H9 (cell line): ENCODE results near the gene CACNB4. TPM values are rescaled to one million over a fixed set of nuclear protein-coding genes. Genes with fewer than 3 reads are reported as not detected.

Experiments
- DNase-seq: peaks from one replicate; pipeline ENCODE4 v3.0.0-alpha.2; 2017
- H2AFZ ChIP-seq: one replicate; pipeline ENCODE4 v1.6.1; 2013; ENCODE audit warnings: mild to moderate bottlenecking, low read length, control low read depth, moderate library complexity
- H2AK5ac ChIP-seq: 2 replicates; pipeline ENCODE4 v1.6.1; 2013; ENCODE audit warnings: low read length, control low read depth, mixed read lengths; ENCODE audit not compliant: insufficient read length
- H2BK120ac ChIP-seq: one replicate; pipeline ENCODE4 v1.6.1; 2013; ENCODE audit warnings: low read depth, mild to moderate bottlenecking, low read length, control low read depth, inconsistent platforms; ENCODE audit not compliant: poor library complexity, severe bottlenecking
- H2BK12ac ChIP-seq: 2 replicates; pipeline ENCODE4 v1.6.1; 2013; ENCODE audit warnings: low read length, control low read depth, mixed read lengths, low read depth; ENCODE audit not compliant: insufficient read length
- H2BK15ac ChIP-seq: 2 replicates; pipeline ENCODE4 v1.6.1; 2013; ENCODE audit warnings: low read depth, low read length, control low read depth
- H2BK20ac ChIP-seq: one replicate; pipeline ENCODE4 v1.6.1; 2013; ENCODE audit warnings: low read depth, mild to moderate bottlenecking, low read length, control low read depth, inconsistent platforms; ENCODE audit not compliant: poor library complexity, severe bottlenecking
- H2BK5ac ChIP-seq: 2 replicates; pipeline ENCODE4 v1.6.1; 2013; ENCODE audit warnings: low read length, control low read depth, mixed read lengths; ENCODE audit not compliant: insufficient read length
- H3K14ac ChIP-seq: 2 replicates; pipeline ENCODE4 v1.6.1; 2013; ENCODE audit warnings: low read length, control low read depth; ENCODE audit not compliant: insufficient read depth
- H3K18ac ChIP-seq: 2 replicates; pipeline ENCODE4 v1.6.1; 2013; ENCODE audit warnings: low read depth, mild to moderate bottlenecking, mixed read lengths, low read length, control low read depth; ENCODE audit not compliant: insufficient read length
- H3K23ac ChIP-seq: 2 replicates; pipeline ENCODE4 v1.6.1; 2013; ENCODE audit warnings: low read length, control low read depth, mixed read lengths, low read depth; ENCODE audit not compliant: insufficient read length
- H3K23me2 ChIP-seq: 2 replicates; pipeline ENCODE4 v1.6.1; 2013; ENCODE audit warnings: low read depth, mild to moderate bottlenecking, mixed read lengths, low read length, control low read depth; ENCODE audit not compliant: insufficient read length, poor library complexity, severe bottlenecking
- H3K27ac ChIP-seq: 2 replicates; pipeline ENCODE4 v1.5.1; 2013; ENCODE audit warnings: low read length, control low read depth, mixed read lengths, low read depth; ENCODE audit not compliant: insufficient read length
- H3K27me3 ChIP-seq: 2 replicates; pipeline ENCODE4 v1.6.1; 2013; ENCODE audit warnings: low read length, control low read depth, inconsistent platforms; ENCODE audit not compliant: insufficient read depth
- H3K4ac ChIP-seq: 2 replicates; pipeline ENCODE4 v1.6.1; 2013; ENCODE audit warnings: low read depth, mild to moderate bottlenecking, control low read depth, inconsistent platforms, low read length, moderate library complexity
- H3K4me1 ChIP-seq: 2 replicates; pipeline ENCODE4 v1.6.1; 2013; ENCODE audit warnings: low read length, control low read depth, inconsistent platforms; ENCODE audit not compliant: insufficient read depth
- H3K4me2 ChIP-seq: 2 replicates; pipeline ENCODE4 v1.6.1; 2013; ENCODE audit warnings: low read length, control low read depth, mixed read lengths; ENCODE audit not compliant: insufficient read length, insufficient read depth
- H3K56ac ChIP-seq: 2 replicates; pipeline ENCODE4 v1.6.1; 2013; ENCODE audit warnings: low read depth, mild to moderate bottlenecking, mixed read lengths, low read length, control low read depth; ENCODE audit not compliant: insufficient read length
- H3K79me1 ChIP-seq: 2 replicates; pipeline ENCODE4 v1.6.1; 2013; ENCODE audit warnings: low read depth, mild to moderate bottlenecking, moderate library complexity, low read length, control low read depth, inconsistent platforms; ENCODE audit not compliant: insufficient read depth, poor library complexity, severe bottlenecking
- H3K79me2 ChIP-seq: 2 replicates; pipeline ENCODE4 v1.6.1; 2013; ENCODE audit warnings: low read length, control low read depth, inconsistent platforms; ENCODE audit not compliant: insufficient read depth
- H3K9ac ChIP-seq: 2 replicates; pipeline ENCODE4 v1.6.1; 2013; ENCODE audit warnings: low read length, control low read depth, mixed read lengths; ENCODE audit not compliant: insufficient read length; ENCODE audit errors: extremely low read depth
- H3K9me3 ChIP-seq: one replicate; pipeline ENCODE4 v1.6.1; 2013; ENCODE audit warnings: low read depth, low read length, inconsistent platforms; ENCODE audit not compliant: control insufficient read depth
- H3T11ph ChIP-seq: one replicate; pipeline ENCODE4 v1.6.1; 2013; ENCODE audit warnings: mild to moderate bottlenecking, low read length, control low read depth, inconsistent platforms
- H4K20me1 ChIP-seq: one replicate; pipeline ENCODE4 v1.6.1; 2013; ENCODE audit not compliant: control insufficient read depth, insufficient read length, insufficient read depth
- H4K5ac ChIP-seq: 2 replicates; pipeline ENCODE4 v1.6.1; 2013; ENCODE audit warnings: low read depth, mild to moderate bottlenecking, mixed read lengths, low read length, control low read depth; ENCODE audit not compliant: insufficient read length
- H4K8ac ChIP-seq: replicated peaks from 2 replicates; pipeline ENCODE4 v1.6.1; 2013; ENCODE audit warnings: low read length, control low read depth, mixed read lengths, low read depth; ENCODE audit not compliant: insufficient read length
- H4K91ac ChIP-seq: 2 replicates; pipeline ENCODE4 v1.6.1; 2013; ENCODE audit warnings: low read depth, mild to moderate bottlenecking, moderate library complexity, mixed read lengths, low read length, control low read depth; ENCODE audit not compliant: insufficient read length
- H3K27ac Mint-ChIP-seq, 3 experiments: 2 replicates in 2 of 3; 3 replicates in 1 of 3; pipeline ENCODE4 v1.8.0; 2020 to 2021; ENCODE audit warnings: mixed read lengths in 3 of 3, mild to moderate bottlenecking in 1 of 3, moderate library complexity in 1 of 3
- H3K27me3 Mint-ChIP-seq: 2 replicates; pipeline ENCODE4 v1.8.0; 2021; ENCODE audit warnings: low read depth, mild to moderate bottlenecking, moderate library complexity, mixed read lengths
- H3K36me3 Mint-ChIP-seq, 3 experiments: 2 replicates in 2 of 3; 3 replicates in 1 of 3; pipeline ENCODE4 v1.8.0; 2020 to 2021; ENCODE audit warnings: low read depth in 3 of 3, mixed read lengths in 3 of 3; ENCODE audit not compliant: insufficient read depth in 1 of 3
- H3K4me1 Mint-ChIP-seq, 2 experiments: 2 replicates each; pipeline ENCODE4 v1.8.0; 2020; ENCODE audit warnings: mixed read lengths in 2 of 2
- H3K4me3 Mint-ChIP-seq, 2 experiments: 2 replicates in 1 of 2; 3 replicates in 1 of 2; pipeline ENCODE4 v1.8.0; 2020 to 2021; ENCODE audit warnings: mild to moderate bottlenecking in 2 of 2, mixed read lengths in 2 of 2, moderate library complexity in 1 of 2
- H3K9me3 Mint-ChIP-seq, 2 experiments: 2 replicates in 1 of 2; 3 replicates in 1 of 2; pipeline ENCODE4 v1.8.0; 2020; ENCODE audit warnings: mild to moderate bottlenecking in 2 of 2, mixed read lengths in 2 of 2, moderate library complexity in 1 of 2
- WGBS: extraction: QIAGEN DNeasy Blood & Tissue Kit; methylation state at CpG from one replicate; pipeline ENCODE4 v1.1.7; 2013; ENCODE audit warnings: missing lambda C conversion rate, low lambda C conversion rate, mixed read lengths; ENCODE audit not compliant: insufficient read length; ENCODE audit errors: extremely low coverage; 5-methylcytosine and 5-hydroxymethylcytosine counted together
- total RNA-seq: library from RNA; stranded (reverse); gene quantifications from 2 replicates; pipeline ENCODE4 v1.2.1, GENCODE V29; 2021
- TF ChIP-seq, protein P1 (sequence below): fragments of 200-600 bp; sonication (generic); conservative IDR thresholded peaks from 3 replicates; pipeline ENCODE4 v1.8.0; 2021; ENCODE audit warnings: antibody characterized with exemption, mild to moderate bottlenecking

Gene CACNB4
- total RNA-seq, 1 experiment from 2014 or later = 1.4 TPM

DNA sequence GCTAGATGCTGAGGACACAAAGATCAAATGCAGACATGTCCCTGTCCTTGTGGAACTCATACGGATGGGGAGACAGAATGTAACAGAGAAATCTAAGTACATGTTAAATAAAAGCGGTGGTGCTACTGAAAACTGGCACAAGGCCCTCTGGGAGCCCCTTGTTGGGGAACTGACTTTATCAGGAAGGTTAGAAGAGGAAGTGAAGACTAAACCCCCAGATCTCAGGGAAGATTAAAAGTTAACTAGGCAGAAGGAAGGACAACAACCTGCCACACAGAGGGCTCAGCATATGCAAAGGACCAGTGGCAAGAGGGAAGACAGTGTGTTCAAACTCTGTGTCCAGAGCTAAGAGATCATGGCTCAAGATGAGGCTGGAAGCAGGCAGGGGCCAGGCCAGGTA, 4.8 kb downstream of the CACNB4 start:
- TF ChIP-seq, protein P1, sequence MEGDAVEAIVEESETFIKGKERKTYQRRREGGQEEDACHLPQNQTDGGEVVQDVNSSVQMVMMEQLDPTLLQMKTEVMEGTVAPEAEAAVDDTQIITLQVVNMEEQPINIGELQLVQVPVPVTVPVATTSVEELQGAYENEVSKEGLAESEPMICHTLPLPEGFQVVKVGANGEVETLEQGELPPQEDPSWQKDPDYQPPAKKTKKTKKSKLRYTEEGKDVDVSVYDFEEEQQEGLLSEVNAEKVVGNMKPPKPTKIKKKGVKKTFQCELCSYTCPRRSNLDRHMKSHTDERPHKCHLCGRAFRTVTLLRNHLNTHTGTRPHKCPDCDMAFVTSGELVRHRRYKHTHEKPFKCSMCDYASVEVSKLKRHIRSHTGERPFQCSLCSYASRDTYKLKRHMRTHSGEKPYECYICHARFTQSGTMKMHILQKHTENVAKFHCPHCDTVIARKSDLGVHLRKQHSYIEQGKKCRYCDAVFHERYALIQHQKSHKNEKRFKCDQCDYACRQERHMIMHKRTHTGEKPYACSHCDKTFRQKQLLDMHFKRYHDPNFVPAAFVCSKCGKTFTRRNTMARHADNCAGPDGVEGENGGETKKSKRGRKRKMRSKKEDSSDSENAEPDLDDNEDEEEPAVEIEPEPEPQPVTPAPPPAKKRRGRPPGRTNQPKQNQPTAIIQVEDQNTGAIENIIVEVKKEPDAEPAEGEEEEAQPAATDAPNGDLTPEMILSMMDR = no peak
- Mint-ChIP-seq H3K27ac (no peak overlapping the region), H3K9me3 (no peaks in the 10 kb centered on the region; a peak in 1 of 5 replicates), H3K27me3 (peaks cover 57% of the 10 kb centered on the region), H3K36me3 (no peaks in the 10 kb centered on the region), H3K4me3 (no peak overlapping the region), H3K4me1 (peaks cover 9 to 10% of the 10 kb centered on the region in 2 experiments)
- Histone ChIP-seq H2BK15ac (no peak overlapping the region), H4K8ac (no peak overlapping the region), H2BK12ac (no peak overlapping the region), H3K4ac (no peak overlapping the region), H3K79me1 (no peaks in the 10 kb centered on the region), H3T11ph (no peak overlapping the region), H3K14ac (no peak overlapping the region), H3K18ac (no peak overlapping the region), H2BK120ac (no peak overlapping the region), H4K20me1 (no peaks in the 10 kb centered on the region), H3K27me3 (peaks cover 12% of the 10 kb centered on the region; the same call in 1 of the 2 replicates), H2AK5ac (no peak overlapping the region), H4K5ac (no peak overlapping the region), H3K4me1 (no peaks in the 10 kb centered on the region), H3K9me3 (no peaks in the 10 kb centered on the region), H3K4me2 (no peak overlapping the region), H3K9ac (no peak overlapping the region), H3K23ac (no peak overlapping the region), H2BK5ac (no peak overlapping the region), H4K91ac (no peak overlapping the region), H3K23me2 (peaks cover 10% of the 10 kb centered on the region), H3K56ac (no peak overlapping the region), H3K79me2 (no peaks in the 10 kb centered on the region), H3K27ac (no peak overlapping the region), H2AFZ (no peak overlapping the region), H2BK20ac (no peak overlapping the region)
- no CpG with 5 or more reads among the region's 2 CpGs for WGBS
- DNase-seq = no peak
